HepG2 (cell line): ENCODE results near the gene APOA1. TPM values are rescaled to one million over a fixed set of nuclear protein-coding genes. Genes with fewer than 3 reads are reported as not detected.

Source experiments
- AGO2 ChIP-seq: fragments of 200-400 bp; formaldehyde crosslinking; optimal IDR thresholded peaks from 2 replicates; pipeline ENCODE3; 2017; ENCODE audit warnings: mild to moderate bottlenecking, low read depth, low read length, moderate library complexity
- AHR ChIP-seq: IDR thresholded peaks from 2 replicates; pipeline ENCODE4 v1.6.1; 2018; ENCODE audit warnings: missing genetic modification reagents, missing compliant biosample characterization
- ARHGAP35 ChIP-seq: sonication (generic); formaldehyde crosslinking; IDR thresholded peaks from 2 replicates; pipeline ENCODE4 v1.9.0; 2022; ENCODE audit warnings: mild to moderate bottlenecking, inconsistent platforms, moderate library complexity, missing genetic modification reagents, borderline replicate concordance
- KLF13 ChIP-seq: sonication (generic); formaldehyde crosslinking; IDR thresholded peaks from 2 replicates; pipeline ENCODE4 v1.4.0; 2020; ENCODE audit warnings: mild to moderate bottlenecking, missing genetic modification reagents
- SP1 ChIP-seq, 2 experiments: fragments of 450-650 bp in 1 of 2; sonication (generic) in 1 of 2; formaldehyde crosslinking in 1 of 2; IDR thresholded peaks; 2 replicates each; pipeline versions ENCODE4 v1.4.0 to v1.6.1; 2016 to 2020; ENCODE audit warnings: missing genetic modification reagents in 1 of 2
- XRCC5 ChIP-seq: fragments of 200-400 bp; formaldehyde crosslinking; optimal IDR thresholded peaks from 2 replicates; pipeline ENCODE3; 2017; ENCODE audit warnings: mild to moderate bottlenecking, low read length
- ZFY ChIP-seq: sonication (generic); formaldehyde crosslinking; IDR thresholded peaks from 2 replicates; pipeline ENCODE4 v1.4.0; 2020; ENCODE audit warnings: missing genetic modification reagents
- ZNF180 ChIP-seq: sonication (generic); formaldehyde crosslinking; IDR thresholded peaks from 2 replicates; pipeline ENCODE4 v1.4.0; 2020; ENCODE audit warnings: low read depth, missing genetic modification reagents, borderline replicate concordance
- ZNF33A ChIP-seq: sonication (generic); formaldehyde crosslinking; IDR thresholded peaks from 2 replicates; pipeline ENCODE4 v1.5.1; 2020; ENCODE audit warnings: missing genetic modification reagents, mild to moderate bottlenecking, moderate library complexity, borderline replicate concordance
- ZNF567 ChIP-seq: sonication (generic); formaldehyde crosslinking; IDR thresholded peaks from 2 replicates; pipeline ENCODE4 v1.8.1; 2023; ENCODE audit warnings: mild to moderate bottlenecking, missing genetic modification reagents, borderline replicate concordance
- polyA plus RNA-seq, 8 experiments: library from polyadenylated mRNA; depleted of rRNA in 3 of 8; stranded (reverse) in 7 of 8; unstranded in 1 of 8; fragments of >200 nt; fragmentation: Illumina TruSeq in 4 of 8; extraction: Trizol in 4 of 8; gene quantifications; 2 replicates each; pipeline versions ENCODE4 v1.2.1 to v1.2.3, GENCODE V29; 2011 to 2016; ENCODE audit warnings: low read depth in 4 of 8, missing spikeins in 1 of 8, mixed read lengths in 1 of 8; ENCODE audit not compliant: insufficient read depth in 1 of 8
- total RNA-seq, 5 experiments: library from RNA; depleted of rRNA; stranded (reverse); fragments of >200 nt; fragmentation: Illumina TruSeq; extraction: Trizol; gene quantifications; 2 replicates each; pipeline ENCODE4 v1.2.3, GENCODE V29; 2016; ENCODE audit warnings: low read depth in 1 of 5
- TF ChIP-seq, protein P1 (sequence below): sonication (generic); formaldehyde crosslinking; IDR thresholded peaks from 2 replicates; pipeline ENCODE4 v1.5.0; 2020; ENCODE audit warnings: mild to moderate bottlenecking, missing genetic modification reagents, borderline replicate concordance
- TF ChIP-seq, protein P2 (sequence below): sonication (generic); formaldehyde crosslinking; IDR thresholded peaks from 2 replicates; pipeline ENCODE4 v1.8.0; 2022; ENCODE audit warnings: low read depth, missing genetic modification reagents
- TF ChIP-seq, protein P3 (sequence below): conservative IDR thresholded peaks from 2 replicates; pipeline ENCODE4 v1.6.1; 2018; ENCODE audit warnings: missing genetic modification reagents
- TF ChIP-seq, protein P4 (sequence below): IDR thresholded peaks from 2 replicates; pipeline ENCODE4 v1.4.0; 2020; ENCODE audit warnings: mild to moderate bottlenecking, missing genetic modification reagents
- TF ChIP-seq, protein P5 (sequence below): sonication (generic); formaldehyde crosslinking; IDR thresholded peaks from 2 replicates; pipeline ENCODE4 v1.4.0; 2020; ENCODE audit warnings: mild to moderate bottlenecking, missing genetic modification reagents
- TF ChIP-seq, protein P6 (sequence below): sonication (generic); formaldehyde crosslinking; IDR thresholded peaks from 2 replicates; pipeline ENCODE4 v1.5.0; 2020; ENCODE audit warnings: missing genetic modification reagents

Gene APOA1
- total and polyA plus RNA-seq, 2 of the 13 experiments (the other 11 are each of a cell fraction or from before 2014, with no cell fraction given) = 1,973 to 5,485 TPM

DNA sequence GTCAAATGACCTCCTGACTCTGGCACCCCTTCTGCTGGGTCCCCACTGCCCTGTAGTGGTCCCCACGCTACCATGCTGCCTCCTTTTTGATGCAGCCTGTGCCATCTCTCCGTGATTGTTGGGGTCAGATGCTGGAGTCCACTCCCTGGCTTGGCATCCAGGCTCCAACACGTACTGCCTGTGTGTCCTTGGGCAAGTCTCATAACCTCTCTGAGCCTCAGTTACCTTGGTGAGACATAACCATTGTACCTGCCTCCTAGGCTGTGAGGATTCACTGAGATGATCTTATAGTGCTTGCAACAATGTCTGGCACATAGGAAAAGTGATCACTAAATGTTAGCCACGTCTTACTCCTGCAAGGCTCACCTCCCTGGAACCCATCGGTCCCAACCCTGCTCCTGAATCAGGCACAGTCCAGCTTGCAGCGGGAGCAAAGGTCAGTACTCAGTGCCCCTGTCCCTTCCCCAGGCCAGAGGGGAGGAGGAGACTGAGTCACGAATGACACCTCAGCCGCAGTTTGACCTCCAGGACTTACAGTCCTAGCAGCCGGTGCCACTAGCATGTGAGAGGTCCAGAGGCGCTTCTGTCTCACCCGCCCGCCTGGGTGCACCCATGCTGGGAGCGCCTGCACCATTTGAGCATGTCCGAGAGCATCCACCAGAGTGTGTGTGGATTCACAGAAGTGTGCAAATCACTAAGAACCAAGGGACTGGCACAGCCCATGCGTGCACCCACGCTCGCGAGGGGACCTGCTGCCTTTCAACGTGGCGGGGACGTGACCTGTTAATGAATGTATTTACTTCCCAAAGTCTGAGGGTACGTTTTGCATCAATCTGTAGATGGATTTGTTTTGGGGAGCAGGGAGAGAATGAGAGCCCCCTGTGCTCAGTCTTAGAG lies 11.3 kb downstream of the APOA1 start (continued):
- TF ChIP-seq ZFY (CRISPR knock-in tag) (no peak), ZNF180 (CRISPR knock-in tag) (0 out of 2 replicates have a peak, but pooled peaks have one; percentile 52), XRCC5 (no peak), ARHGAP35 (CRISPR knock-in tag) (no peak), ZNF33A (CRISPR knock-in tag) (no peak), SP1 (IDR thresholded peaks at IDR 0.05) (no peak), SP1 (CRISPR knock-in tag; IDR thresholded peaks at IDR 0.05) (no peak), AGO2 (peak; percentile 22), KLF13 (CRISPR knock-in tag) (no peak), ZNF567 (CRISPR knock-in tag) (no peak), AHR (CRISPR knock-in tag) (no peak)
- TF ChIP-seq, protein P1, sequence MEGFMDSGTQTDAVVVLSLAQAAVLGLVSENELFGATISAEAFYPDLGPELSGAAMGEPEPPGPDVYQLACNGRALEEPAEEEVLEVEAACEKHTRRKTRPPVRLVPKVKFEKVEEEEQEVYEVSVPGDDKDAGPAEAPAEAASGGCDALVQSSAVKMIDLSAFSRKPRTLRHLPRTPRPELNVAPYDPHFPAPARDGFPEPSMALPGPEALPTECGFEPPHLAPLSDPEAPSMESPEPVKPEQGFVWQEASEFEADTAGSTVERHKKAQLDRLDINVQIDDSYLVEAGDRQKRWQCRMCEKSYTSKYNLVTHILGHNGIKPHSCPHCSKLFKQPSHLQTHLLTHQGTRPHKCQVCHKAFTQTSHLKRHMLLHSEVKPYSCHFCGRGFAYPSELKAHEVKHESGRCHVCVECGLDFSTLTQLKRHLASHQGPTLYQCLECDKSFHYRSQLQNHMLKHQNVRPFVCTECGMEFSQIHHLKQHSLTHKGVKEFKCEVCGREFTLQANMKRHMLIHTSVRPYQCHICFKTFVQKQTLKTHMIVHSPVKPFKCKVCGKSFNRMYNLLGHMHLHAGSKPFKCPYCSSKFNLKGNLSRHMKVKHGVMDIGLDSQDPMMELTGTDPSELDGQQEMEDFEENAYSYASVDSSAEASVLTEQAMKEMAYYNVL (CRISPR knock-in tag) = no peak
- TF ChIP-seq, protein P2, sequence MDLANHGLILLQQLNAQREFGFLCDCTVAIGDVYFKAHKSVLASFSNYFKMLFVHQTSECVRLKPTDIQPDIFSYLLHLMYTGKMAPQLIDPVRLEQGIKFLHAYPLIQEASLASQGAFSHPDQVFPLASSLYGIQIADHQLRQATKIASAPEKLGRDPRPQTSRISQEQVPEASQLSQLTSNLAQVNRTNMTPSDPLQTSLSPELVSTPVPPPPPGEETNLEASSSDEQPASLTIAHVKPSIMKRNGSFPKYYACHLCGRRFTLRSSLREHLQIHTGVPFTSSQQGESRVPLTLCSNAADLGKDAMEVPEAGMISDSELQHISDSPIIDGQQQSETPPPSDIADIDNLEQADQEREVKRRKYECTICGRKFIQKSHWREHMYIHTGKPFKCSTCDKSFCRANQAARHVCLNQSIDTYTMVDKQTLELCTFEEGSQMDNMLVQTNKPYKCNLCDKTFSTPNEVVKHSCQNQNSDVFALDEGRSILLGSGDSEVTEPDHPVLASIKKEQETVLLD (CRISPR knock-in tag) = 0 out of 2 replicates have a peak, but pooled peaks have one; percentile 52
- TF ChIP-seq, protein P3, sequence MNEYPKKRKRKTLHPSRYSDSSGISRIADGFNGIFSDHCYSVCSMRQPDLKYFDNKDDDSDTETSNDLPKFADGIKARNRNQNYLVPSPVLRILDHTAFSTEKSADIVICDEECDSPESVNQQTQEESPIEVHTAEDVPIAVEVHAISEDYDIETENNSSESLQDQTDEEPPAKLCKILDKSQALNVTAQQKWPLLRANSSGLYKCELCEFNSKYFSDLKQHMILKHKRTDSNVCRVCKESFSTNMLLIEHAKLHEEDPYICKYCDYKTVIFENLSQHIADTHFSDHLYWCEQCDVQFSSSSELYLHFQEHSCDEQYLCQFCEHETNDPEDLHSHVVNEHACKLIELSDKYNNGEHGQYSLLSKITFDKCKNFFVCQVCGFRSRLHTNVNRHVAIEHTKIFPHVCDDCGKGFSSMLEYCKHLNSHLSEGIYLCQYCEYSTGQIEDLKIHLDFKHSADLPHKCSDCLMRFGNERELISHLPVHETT (CRISPR knock-in tag) = no peak
- TF ChIP-seq, protein P4, sequence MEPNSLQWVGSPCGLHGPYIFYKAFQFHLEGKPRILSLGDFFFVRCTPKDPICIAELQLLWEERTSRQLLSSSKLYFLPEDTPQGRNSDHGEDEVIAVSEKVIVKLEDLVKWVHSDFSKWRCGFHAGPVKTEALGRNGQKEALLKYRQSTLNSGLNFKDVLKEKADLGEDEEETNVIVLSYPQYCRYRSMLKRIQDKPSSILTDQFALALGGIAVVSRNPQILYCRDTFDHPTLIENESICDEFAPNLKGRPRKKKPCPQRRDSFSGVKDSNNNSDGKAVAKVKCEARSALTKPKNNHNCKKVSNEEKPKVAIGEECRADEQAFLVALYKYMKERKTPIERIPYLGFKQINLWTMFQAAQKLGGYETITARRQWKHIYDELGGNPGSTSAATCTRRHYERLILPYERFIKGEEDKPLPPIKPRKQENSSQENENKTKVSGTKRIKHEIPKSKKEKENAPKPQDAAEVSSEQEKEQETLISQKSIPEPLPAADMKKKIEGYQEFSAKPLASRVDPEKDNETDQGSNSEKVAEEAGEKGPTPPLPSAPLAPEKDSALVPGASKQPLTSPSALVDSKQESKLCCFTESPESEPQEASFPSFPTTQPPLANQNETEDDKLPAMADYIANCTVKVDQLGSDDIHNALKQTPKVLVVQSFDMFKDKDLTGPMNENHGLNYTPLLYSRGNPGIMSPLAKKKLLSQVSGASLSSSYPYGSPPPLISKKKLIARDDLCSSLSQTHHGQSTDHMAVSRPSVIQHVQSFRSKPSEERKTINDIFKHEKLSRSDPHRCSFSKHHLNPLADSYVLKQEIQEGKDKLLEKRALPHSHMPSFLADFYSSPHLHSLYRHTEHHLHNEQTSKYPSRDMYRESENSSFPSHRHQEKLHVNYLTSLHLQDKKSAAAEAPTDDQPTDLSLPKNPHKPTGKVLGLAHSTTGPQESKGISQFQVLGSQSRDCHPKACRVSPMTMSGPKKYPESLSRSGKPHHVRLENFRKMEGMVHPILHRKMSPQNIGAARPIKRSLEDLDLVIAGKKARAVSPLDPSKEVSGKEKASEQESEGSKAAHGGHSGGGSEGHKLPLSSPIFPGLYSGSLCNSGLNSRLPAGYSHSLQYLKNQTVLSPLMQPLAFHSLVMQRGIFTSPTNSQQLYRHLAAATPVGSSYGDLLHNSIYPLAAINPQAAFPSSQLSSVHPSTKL (CRISPR knock-in tag) = peak; percentile 29; the same call in 1 of the 2 replicates
- TF ChIP-seq, protein P5, sequence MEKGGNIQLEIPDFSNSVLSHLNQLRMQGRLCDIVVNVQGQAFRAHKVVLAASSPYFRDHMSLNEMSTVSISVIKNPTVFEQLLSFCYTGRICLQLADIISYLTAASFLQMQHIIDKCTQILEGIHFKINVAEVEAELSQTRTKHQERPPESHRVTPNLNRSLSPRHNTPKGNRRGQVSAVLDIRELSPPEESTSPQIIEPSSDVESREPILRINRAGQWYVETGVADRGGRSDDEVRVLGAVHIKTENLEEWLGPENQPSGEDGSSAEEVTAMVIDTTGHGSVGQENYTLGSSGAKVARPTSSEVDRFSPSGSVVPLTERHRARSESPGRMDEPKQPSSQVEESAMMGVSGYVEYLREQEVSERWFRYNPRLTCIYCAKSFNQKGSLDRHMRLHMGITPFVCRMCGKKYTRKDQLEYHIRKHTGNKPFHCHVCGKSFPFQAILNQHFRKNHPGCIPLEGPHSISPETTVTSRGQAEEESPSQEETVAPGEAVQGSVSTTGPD = no peak
- TF ChIP-seq, protein P6, sequence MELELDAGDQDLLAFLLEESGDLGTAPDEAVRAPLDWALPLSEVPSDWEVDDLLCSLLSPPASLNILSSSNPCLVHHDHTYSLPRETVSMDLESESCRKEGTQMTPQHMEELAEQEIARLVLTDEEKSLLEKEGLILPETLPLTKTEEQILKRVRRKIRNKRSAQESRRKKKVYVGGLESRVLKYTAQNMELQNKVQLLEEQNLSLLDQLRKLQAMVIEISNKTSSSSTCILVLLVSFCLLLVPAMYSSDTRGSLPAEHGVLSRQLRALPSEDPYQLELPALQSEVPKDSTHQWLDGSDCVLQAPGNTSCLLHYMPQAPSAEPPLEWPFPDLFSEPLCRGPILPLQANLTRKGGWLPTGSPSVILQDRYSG (CRISPR knock-in tag) = no peak
